Central memory CD4-positive, alpha-beta T cell (primary cell): ENCODE data around the gene SNX10.
A peak's percentile ranks its signal among the peaks of the same experiment; 100 is the strongest.

Experiments
- DNase-seq: peaks from one replicate; pipeline ENCODE4 v3.0.0; 2022

Gene SNX10

DNA sequence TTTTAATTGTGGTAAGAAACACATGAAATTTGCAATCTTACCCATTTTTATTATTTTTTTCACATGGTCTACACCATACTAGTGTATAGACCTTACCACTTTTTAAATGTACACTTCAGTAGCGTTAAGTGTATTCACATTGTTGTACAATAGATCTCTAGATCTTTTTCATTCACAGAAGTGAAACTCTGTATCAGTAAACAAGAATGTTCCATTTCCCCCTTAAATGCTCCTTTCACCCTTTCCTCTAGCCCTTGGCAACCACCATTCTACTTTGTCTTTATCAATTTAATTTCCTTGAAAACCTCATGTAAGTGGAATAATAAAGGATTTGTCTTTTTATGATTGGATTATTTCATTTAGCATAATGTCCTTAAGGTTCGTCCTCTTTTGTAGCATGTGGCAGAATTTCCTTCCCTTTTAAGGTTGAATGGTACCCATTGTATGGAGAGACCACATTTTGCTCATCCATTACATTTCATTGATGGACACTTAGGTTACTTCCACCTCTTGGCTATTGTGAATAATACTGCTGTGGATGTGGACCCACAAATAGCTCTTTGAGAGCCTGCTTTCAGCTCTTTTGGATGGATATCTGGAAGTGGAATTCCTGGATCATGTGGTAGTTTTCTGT is 45.7 kb downstream of the SNX10 start:
- no peak for DNase-seq

DNA sequence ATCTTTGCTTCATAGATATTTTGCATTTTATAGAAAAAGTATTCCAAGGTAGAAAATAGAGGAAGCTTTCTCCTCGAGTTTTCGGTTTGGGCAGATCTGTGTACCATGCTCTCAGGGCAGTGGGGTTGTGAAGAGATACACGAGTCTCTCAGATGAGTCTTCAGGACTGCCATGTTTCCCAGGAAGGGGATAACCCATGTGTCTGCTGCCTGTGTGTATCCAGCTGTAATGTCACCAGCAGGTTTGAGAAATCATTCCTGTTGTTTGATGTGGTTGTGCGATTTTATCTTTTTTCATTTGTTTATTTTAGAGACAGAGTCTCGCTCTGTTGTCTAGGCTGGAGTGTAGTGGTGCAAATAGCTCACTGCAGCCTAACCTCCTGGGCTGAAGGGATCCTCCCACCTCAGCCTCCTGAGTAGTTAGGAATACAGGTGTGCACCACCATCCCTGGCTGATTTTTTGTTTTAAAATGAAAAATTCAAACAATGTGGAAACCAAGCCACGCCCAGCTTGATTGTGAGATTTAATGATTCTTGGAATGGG is 48.9 kb downstream of the SNX10 start:
- DNase-seq = no peak

DNA sequence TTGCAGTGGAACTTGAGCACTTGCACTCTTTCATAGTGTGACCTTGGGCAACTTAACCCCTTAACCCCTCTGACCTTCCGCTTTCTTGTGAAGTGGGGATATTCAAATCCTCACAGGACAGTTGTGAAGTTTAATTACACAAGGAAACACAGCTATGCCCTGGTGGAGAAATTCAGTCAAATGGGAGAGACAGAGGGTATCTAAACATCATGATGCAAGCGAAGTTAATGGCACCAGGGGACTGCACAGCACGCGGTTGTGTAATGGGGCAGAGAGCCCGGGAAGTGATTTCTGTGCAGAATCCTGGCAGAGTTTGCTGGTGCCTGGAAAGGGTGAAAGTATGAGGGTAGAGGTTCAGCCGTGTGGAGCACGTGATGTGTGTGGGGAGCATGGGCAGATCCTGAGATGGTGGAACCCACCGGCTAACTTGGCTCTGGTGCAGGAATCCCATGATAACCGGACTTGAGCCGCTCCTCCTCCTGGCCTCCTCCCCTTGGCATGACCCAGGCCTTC is 51.7 kb downstream of the SNX10 start:
- DNase-seq = no peak

DNA sequence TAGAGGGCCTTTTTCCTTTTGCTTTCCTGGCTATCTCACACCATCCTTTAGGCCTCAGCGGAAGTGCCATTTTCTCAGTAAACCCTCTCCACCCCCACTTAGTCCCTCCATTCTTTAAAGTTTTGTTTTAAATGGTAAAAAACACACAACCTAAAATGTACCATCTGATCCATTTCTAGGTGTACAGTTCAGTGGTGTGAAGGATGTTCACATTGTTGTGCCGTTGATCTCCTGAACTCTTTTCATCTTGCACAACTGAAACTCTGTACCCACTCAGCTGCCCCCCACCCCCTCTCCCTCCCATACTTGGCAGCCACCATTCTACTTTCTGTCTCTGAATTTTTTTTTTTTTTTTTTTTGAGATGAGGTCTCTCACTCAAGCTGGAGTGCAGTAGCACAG is 52.2 kb downstream of the SNX10 start:
- no peak for DNase-seq

DNA sequence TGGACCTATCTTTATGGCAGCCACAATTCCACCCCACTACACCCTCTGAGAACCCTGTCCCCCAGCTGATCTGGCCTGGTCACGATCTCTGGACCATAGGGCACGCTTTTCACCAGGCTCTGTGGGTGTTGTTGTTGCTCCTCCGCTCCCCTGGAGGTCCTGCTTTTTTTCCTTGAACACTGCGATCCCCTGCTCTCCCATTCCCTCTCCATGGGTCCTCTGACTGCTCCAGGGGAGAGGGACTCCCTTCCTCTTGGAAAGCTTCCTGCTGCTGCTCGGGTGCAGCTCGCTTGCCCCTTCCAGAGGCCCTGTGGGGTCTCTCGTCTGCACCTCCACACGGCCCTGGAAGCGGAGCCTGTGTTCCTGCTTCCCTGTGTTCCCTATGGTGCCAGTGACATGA is 53.5 kb downstream of the SNX10 start:
- DNase-seq = no peak

DNA sequence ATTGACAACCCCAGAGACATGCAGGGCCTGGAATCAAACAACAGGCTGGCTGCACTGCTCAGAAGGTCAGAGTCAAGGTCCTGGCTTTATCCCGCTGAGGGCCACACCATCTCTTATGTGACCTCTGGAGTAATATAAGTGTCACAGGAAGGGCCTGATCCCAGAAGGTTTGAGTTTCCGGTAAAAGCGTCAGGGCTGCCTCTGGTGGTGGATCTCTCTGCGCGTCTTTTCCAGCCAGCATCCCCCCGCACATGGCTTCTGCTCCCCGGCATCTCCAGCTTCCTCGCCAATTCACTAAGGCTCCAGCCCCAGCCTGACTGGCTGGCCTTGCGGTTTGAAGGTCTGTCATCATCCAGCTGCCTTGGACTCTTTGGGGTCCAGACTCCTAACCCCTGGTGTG is 54.2 kb downstream of the SNX10 start:
- no peak for DNase-seq

DNA sequence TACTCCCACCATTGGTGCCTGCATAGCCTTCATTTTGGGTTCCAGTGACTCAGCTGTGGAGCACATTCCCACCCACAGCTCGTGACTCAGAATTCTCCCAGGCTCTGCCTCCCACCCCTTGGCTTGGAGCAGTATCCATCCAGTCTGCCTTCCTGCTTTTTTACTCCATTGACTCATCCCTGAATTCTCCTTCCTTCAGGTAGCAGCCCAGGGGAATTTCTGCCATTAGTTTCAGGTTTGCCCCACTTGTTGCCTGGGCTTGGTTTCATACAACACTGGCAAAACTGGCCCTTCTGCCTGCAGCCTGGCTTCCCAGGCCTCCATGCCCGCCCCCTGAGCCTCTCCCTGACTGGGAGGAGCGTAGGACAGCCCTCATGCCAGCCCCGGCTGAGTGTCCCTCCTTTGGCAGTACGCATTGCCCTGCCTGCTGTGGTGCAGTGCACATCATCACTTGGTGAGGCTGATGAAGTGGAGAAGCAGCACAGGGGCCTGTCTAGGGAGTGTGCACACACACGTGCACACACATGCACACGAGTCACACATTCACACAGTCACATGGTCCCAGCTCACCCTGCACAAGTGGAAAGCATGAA is 55.0 kb downstream of the SNX10 start:
- no peak for DNase-seq

DNA sequence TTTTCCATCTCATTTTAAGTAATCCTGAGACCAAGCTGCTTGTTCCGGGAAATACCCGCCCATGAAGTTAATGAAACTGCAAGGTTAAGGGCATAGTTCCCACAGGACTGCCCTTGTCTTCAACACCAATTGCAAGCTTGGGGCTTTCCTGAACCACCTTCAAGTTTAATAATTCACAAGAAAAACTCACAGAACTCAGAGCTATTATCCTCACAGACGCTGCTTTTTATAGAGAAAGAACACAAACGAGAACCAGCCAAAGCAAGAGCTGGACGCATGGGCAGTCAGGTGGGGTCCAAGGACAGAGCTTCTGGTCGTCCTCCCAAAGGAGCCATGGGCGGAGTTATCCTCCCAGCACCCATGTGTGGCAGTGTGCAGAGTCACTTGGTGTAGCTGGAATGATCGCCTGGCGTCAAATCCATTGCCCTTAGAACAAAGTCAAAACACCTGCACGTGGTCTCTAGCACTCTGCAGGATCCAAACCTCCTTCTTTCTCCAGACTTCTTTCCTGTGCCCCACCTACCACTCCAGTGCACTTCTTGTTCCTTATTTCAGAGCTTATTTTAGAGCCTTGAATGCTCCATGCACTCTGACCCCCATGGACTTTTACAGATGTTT is 56.7 kb downstream of the SNX10 start:
- no peak for DNase-seq

DNA sequence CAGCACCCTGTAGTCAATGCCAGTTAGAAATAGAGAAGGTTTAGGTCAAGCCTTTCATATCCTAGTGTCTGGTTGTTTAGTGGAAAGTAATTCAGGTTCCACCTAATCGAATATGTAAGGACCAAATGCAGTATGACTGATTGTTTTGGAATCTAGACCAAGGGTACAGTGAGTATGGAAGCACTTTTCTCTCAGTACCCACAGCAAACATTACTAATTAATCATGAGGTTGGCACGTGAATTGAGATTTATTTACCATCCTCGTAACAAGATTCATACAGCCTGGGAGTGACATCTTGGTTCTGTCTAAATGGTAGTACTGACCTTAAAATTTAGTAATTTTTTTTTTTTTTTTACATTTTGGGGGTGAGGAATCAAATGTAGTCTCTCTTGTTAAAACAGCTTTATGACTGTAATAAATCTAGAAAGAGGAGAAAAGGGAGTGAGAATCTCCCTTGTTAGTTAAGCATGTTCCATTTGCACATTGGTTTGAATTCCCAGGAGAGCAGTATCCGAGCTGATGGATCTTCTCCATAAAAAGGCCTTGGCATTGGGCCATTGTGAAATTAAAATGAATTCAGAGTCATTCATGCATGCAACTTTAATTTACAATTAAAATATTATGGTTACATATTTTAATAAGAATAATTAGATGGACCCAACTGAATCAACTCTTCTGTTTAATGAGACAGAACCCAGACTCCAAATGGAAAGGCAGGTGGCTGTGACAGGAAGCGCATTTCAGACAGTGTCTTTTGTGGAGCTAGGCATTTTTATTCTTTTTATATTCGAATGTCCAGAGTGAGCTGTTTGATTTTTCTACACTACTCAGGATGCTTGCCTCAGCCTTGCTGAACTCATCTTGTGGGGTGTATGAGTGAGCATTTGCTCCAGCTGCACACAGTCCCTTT is 57.6 kb downstream of the SNX10 start:
- no peak for DNase-seq

DNA sequence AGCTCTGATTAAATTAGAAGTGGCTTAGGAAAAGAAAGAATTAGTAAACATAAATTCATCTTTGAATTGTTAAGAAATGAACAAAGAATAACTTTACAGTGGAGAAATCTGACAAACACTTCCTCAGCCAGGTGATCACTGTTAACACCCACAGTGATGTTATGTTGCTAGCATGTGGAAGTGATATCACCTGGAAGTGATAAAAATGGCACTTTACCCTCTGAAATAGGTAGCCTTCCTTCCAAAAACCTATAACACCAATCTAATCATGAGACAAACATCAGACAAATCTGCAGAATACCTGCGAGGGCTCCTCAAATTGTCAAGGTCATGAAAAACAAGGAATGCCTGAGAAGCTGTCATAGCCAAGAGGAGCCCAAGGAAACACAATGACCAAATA is 59.5 kb downstream of the SNX10 start:
- no peak for DNase-seq

DNA sequence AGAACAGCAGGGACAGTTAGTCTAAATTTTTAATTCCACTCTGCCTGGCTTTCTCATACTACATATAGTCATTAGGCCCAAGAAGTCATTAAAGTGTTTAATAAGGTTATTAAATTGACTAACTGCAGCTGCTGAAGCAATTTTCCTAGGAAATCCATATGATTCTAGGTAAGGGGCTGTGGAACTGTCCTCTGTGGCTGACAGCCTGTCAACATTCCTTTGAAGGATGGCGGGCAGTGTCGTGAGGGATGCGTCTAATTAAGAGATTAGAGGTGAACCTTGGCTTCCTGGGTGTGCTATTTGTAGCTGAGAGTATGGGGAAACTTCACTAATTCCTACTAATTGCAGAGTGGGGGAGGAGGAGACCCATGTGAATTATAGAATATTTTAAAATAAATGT is 64.6 kb downstream of the SNX10 start:
- DNase-seq = no peak

DNA sequence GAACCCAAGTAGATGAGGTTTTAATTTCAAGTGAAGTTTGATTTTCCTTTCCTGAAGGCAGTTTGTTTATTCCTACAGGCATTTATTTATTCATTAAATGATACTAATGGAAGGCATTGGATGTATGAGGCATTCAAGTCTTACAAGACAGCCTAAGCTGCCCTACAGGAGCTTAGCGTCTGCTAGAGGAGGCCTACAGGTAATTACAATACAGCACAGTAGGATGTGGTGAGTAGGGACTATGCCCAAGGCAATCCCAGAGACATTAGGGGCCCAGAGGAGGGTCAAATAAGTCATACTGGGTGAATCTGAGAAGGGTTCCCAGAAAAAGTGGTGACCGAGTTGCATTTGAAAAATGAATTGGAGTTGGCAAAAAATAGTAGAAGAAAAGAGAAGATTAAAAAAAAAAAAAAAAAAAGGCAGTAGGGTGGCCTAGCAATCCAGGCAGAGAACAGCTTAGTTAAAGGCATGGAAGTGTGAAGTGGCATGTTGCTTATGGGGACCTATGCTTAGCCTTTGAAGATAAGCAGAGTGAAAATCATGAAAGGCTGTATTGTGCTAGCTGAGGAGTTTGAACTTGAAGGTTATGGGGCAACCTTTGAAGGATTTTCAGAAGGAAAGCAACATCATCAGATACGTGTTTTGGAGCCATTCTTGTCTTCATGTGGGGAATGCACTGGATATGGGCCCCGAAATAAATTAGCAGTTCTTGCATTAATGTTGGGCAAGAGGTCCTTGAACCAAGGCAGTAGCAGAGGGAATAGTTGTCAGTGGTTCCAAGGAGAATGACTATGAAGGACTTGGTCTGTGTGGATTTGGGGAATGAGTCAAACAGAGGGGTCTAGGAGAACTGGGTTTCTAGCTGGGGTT is 65.5 kb downstream of the SNX10 start:
- DNase-seq = no peak

DNA sequence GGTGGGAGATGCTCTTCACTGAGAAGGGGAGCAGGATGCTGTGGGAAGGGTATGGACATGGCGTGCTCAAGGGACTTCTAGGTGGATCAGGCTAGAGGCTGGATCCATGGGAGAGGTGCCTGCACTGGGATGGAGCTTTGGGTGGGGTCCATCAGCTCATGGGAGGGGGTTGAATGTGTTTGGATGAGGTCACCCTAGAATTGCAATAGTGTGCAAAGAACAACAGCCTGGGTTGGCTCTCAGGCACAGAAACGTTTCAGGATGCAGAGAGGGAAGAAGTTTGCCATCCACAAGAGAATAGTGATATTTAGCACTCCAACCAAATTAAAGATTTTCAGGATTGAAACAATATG is 66.1 kb downstream of the SNX10 start:
- DNase-seq = no peak

DNA sequence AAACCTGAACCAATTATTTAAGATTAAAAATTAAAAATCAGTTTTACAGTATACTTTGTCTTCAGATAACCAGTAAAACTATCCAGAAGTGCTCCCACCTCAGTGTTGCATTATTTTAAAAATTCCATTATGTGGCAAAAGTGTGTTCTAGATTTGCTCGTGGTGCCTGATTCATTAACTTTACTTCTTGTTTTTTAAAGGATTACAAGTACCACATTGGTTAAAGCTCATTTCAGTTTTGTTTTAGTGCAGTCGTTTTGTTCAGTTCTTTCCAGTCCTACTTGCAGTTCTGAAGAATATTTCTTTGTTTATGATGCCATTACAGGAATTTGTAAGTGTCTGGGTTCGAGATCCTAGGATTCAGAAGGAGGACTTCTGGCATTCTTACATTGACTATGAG is 69.0 kb downstream of the SNX10 start:
- no peak for DNase-seq

DNA sequence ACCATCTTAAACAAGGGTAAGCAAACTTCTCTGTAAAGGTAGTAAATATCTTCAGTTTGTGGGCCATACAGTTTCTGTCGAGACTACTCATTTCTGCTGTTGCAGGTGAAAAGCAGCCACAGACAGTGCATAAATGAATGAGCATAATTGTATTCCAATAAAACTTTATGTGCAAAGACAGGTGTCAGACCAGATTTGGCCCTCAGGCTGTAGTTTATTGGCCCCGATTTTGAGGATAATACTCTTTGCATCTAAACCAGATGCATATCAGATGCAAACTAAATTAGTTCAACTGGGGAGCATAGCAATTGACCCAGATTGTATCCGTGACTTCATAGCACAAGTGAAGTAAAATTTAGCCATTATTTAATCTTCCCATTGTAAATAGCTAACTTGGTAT is 70.0 kb downstream of the SNX10 start:
- no peak for DNase-seq

DNA sequence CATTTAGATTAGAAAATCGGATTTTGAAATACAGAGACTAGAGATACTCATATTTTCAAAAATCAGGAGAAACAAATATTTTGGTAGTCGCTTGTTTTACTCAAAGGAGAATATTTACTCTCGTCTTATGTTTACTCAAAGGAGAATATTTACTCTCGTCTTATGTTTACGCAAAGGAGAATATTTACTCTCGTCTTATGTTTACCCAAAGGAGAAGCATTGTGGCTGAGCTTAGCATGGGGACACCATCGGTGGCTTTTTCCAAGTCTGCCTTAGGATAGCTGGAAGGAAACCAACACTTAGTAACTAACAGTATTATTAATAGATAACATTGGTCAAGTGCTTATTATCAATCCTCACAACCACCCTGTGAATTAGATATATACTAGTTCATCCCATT is 71.8 kb downstream of the SNX10 start:
- no peak for DNase-seq

DNA sequence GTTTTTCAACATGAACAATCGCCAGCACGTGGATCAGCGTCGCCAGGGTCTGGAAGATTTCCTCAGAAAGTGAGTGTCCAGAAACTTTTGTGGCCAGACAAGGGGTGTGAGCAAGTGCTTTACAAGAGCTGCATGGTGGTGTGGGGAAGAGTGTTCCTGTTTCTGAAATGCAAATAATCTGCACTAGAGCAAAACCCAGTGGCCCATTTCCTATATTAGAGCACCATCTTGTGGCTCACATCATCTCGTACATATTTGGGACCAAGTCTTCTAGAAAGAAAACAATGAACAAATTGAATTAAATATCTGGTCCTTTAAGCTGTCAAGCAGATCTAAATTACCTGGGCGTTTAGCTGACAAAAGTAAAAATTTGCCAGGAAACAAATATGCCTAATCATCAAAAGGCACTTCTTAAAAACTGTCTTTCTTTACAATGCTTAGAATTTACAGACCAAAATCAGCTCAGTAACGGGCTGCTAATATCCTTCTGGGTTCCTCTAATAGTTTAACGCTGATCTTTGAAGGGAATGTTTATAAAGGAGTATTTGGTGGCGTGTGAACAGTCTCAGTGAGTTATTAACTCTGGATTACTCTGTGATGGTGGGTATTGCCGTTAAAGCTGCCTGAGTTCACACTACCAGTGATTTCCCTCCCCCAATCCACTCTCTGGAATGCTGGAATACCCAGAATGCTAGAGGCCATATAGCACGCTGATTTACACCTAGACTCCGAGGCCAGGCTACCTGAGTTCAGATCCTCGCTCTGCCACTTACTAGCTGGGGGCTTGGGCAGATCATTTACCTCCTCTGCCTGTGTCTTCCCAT is 73.6 kb downstream of the SNX10 start:
- DNase-seq = peak; percentile 59

DNA sequence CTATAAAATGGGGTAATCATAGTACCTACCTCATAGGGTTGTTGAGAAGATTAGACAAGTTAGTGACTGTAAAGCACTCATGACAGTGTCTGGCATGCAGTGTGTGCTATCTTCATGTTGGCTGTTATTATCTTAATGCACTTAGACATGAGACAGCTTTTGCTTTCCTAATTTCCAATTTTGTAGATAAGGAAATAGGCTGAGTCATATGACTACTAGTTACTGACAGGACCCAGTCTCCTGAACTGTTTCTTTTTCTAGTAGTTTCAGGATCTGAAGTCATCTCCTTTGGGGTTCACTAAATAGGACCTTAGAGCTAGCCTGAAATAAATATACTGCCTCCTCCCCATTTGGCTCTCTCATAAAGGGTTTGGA is 74.2 kb downstream of the SNX10 start:
- DNase-seq = no peak

DNA sequence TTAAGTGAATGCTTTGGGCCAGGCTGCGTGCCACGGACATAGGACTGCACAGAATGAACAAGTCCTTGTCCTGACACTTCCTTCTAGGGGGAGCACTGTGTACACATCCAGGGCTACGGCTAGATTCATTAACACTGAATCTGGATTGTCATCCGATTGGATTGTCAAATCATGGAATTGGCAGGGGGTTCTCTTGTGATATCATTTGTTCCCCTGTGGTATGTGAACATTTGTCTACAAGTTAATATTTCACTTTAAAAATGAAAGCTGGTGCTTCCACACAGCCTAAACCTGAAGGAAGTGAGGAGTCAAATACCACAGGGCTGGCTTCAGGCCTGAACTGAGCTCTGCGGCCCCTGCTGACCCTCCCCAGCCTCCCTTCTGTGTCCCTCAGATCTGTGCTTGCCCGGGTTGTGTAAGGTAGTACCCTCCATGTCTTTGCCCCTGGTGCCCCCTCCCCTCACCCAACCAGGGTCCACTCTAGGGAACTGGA is 75.6 kb downstream of the SNX10 start:
- no peak for DNase-seq

DNA sequence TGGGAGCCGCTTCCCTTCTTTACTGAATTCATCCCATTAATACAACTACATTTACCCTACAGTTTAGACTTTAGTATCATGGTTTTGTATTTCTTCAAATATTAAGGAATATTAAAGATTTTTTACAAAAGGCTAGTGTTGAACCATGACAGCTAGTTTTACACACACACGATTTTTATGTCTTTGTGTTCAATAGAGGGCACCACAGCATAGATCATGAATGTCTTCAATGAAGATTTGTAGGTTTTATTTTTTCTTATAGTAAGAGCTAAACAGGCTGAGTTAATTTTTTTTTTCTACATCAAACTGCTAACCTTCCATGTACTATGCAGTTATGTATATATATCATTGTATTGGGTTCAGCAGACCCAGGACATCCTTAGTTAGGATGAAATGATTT is 76.9 kb downstream of the SNX10 start:
- DNase-seq = no peak

DNA sequence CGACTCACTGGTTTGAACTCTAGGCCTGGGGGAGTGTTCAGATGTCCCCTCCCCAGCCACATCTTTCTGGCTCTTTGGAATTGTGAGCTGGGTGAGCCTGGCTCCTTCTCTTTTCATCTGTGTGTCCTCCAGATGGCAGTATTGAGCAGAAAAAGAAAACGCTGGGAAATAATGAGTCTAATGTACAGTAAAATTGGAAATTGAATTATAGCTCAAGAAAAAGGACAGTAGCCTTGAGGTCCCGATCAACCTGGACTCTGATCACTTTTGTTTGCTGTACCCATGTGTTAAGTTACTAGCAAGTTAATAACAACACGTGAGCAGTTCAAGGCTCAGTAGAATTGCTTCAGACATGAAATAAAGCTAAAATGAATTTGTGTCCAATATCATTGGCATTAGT is 77.9 kb downstream of the SNX10 start:
- DNase-seq = peak; percentile 27
